Uterus (tissue), 2 donors: Measurements from ENCODE around the gene ZNF813.

Source experiments
- CTCF ChIP-seq, 4 experiments: fragments of 200-600 bp in 2 of 4; fragments of 450-650 bp in 2 of 4; sonication (generic) in 2 of 4; IDR thresholded peaks; one replicate each; pipeline ENCODE4 v1.5.1; 2016 to 2019; ENCODE audit warnings: antibody characterized with exemption in 4 of 4, mild to moderate bottlenecking in 2 of 4, moderate library complexity in 1 of 4
- POLR2A ChIP-seq, 2 donors: fragments of 450-650 bp; IDR thresholded peaks; one replicate each; pipeline ENCODE4 v1.6.1; 2016; ENCODE audit warnings: antibody characterized with exemption in 2 of 2, mild to moderate bottlenecking in 1 of 2, moderate library complexity in 1 of 2

- no peak for TF ChIP-seq POLR2A (IDR thresholded peaks at IDR 0.05)
- no peak for TF ChIP-seq CTCF (IDR thresholded peaks at IDR 0.05)
These were observed 77.9 kb downstream of the ZNF813 start for GRCh38 chr19:53545271-53546065.
